ENCODE results near the gene BAIAP2L2.
"Not testable (repeated sequence)": the region's sequence is repeated elsewhere in the genome, so short reads cannot be mapped to it uniquely, and the experiment has no call there.

BAIAP2L2 gene

DNA sequence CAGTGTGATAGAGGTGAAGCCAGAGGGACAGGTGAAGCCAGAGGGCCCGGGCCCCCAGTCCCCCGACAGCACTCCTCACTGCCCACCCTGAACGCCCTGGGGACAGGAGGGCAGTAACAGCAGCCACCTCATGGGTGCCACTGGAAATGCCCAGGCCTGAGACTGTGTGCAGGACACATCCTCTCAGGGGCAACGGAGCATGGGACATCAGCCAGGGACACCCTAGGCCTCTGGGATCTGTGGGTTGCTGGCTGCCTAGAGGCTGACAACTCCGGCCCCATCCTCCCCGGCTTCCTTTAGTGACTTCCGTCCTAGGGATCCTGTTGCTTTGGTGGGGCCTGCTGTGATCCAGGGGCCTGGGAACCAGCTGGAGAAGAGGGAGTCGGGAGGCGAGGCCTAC is 17.4 kb upstream of the BAIAP2L2 start:
- DNase-seq: no peak

DNA sequence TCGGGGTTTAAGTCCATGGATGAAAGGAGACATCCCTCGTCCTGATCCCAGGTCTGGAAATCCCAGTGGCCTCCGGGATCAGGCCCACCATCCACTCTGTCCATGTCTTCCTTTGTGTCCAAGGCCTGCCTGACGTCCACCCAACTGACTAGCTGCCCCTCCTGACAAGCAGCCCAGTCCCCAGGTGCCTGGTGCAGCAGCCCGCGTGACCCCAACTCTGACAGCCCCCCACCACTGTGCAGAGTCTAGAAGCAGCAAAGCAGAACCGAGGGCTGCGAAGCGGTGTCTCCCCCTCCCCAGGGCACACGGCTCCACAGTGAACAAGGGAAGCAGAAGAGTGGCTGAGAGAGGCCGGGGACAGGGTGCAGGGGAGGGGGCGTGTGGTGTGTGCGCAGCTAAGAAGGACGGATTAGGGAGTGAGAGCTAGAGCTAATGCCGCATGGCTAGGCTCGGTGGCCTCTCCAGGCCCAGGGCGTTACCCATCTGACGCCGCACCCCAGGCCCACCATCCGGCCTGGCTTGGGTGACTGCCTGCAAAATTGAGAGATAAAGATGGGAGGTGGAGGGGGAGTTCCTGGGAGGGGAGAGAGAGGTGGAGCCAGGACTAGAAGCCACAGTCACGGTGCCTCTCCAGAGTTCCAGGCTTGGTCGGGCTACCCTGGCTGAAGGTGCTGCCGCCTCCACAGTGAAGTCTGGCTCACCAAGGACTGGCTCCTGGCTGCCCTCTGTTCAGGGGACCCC is 16.6 kb upstream of the BAIAP2L2 start:
- DNase-seq: no peak

DNA sequence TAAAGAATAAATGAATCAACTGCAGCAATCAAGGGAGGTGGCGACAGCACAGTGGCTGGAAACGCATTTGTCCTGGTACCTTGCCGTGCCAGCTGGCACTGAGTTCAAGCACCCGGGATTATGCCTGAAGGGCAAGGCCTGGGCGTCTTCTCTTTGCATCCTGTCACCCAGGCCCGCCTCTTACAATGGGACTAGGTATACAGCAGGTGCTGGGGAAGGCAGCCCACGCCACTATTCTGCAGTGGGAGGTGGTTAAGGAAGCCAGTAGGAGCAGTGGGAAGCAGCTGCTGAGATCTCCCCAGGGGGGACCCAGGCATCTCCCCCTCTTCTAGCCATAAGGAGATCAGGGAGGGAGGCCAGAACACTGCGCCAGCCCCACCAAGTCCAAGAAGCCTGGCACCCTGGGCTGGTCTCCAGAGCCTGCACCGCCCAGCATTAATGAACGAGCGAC is 15.3 kb upstream of the BAIAP2L2 start:
- DNase-seq: peak in 1 of 2 donors; percentile 13

DNA sequence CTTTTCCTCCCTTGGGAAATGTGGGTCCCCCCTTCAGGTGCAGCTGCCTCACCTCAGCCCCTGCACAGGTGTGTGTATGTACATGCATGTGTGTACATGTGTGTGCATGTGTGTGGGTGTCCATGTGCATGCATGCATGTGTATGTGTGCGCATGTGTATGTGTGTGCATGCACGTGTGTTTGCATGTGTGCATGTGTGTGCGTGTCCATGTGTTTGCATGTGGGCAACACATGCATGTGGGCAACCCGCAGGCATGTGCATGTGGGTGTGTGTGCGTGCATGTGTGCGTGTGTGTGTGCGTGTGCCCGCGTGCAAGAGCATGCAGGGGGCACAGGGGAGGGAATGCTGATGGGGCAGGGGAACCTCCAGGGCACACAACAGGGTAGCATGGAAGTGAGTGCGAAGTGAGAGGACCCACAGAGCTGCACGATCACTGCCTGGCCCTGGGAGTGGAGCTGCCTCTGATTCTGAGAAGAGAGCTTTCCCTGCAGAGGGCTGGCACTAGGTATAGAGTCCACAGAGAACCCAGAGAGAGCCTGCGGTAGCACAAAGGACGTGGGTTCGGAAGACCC is 14.6 kb upstream of the BAIAP2L2 start:
- DNase-seq: no peak

DNA sequence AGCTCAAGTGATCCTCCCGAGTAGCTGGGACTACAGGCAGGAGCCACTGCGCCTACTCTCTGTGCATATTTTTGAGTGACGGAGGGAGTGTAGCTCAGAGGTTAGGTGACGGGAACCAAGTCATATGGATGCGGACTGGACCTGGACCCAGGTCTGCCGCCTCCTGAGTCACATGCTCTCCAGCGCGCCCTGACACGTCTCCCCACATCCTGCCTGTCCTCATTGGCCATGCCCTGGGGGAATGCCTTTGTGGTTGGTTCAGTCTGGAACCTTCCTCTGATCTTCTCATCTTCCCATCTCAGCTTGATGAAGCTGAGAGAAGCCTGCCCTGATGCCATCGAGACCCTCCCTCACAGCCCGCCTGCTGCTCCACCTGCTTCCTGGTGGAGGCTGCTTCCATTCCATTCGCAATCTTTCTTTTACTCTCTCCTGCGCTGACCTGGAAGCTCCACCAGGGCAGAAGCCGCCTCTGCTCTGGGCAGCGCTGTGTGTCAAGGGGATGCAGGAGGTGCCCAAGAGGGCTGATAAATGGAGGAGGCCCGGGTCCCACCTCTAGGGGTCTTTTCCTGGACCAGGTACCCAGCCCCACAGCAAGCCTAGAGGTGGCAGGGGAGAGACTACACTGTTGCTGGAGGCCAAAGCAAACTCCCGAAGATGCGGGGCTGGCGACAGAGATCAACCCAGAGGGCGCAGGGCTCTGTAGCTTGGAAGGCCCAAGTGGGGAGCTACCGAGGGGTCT is 13.9 kb upstream of the BAIAP2L2 start:
- no peak for DNase-seq

DNA sequence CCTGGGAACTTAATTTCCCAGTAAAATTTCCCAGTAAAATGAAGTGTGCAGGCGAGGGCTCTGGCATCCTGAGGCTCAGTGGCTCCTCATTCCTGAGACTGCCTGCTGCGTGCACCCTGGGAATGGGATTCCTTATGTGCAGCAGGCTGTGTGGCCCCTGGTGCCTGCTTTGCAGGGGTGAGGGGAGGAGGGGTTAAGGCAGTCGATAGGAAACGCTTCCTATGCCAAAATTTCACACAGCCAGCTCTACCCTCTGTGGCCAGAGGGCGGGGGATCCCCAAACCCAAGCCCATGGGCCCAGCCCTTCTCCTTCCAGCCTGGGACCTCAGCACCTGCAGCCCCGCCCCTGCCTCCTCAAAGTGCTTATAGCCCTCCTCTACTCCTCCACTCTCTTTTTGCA is 12.1 kb upstream of the BAIAP2L2 start:
- no peak for DNase-seq

DNA sequence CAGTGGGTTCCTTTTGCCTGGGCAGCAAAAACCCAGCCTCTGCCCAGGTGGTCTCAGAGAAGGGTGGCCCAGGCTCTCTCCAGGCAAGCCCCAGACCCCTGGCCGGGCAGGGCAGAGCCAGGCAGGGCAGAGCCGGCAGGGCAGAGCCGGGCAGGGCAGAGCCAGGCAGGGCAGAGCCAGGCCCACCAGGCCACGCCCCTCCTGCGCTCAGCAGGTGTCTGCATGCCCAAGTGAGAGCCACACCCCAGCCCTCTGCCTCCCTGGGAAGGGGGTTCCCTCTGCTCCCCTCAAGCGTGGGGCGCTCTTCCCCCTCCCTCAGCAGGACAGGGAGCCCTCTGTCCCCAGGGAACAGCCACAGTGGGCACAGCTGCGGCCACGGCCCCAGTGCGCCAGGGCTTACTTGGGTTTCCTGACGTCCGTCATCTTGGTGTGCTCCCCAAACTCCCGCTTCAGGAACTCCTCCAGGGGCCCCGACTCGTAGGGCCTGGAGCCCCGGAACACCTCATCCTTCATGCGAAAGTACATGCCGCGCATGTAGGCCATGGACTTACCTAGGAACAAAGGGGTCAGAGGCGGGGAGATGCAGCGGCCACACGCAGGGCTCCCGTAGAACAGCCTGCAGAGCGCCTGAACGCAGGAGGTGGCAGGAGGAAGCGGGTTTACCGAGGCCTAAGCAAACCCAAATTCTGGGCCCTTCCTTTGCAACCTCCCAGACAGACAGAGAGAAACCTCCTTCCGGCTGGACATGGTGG is 10.1 kb upstream of the BAIAP2L2 start:
- DNase-seq: no peak

DNA sequence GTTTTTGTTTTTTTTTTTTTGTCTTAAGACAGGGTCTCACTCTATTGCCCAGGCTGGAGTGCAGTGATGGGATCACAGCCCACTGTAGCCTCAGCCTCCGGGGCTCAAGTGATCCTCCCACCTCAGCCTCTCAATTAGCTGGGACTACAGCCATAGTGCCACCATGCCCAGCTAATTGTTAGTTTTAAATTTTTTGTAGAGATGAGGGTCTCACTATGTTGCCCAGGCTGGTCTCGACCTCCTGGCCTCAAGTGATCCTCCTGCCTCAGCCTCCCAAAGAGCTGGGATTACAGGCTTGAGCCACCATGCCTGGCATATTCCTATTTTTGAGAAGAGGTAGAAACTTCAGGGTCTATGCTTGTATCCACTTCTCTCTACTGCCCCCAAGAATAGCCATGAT is 8.3 kb upstream of the BAIAP2L2 start:
- not testable (repeated sequence) for DNase-seq

DNA sequence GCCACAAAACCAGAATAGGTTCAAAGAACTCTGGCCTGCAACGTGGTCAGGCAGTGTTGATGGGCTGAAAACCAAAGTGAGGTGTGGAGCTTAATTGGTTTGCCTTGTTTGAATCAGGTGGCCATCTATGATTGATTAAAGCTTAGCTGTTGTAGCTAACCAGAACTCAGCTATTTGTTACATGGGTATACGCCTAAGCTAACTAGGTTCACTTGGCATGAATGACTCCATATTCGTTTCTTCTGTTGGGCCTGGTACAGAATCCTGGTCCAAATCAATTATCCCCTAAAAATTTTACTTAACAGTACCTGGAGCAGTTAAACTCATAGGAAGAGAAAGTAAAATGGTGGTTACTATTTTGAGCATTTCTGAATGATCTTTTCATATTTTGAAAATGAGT is 7.7 kb upstream of the BAIAP2L2 start:
- no peak for DNase-seq

DNA sequence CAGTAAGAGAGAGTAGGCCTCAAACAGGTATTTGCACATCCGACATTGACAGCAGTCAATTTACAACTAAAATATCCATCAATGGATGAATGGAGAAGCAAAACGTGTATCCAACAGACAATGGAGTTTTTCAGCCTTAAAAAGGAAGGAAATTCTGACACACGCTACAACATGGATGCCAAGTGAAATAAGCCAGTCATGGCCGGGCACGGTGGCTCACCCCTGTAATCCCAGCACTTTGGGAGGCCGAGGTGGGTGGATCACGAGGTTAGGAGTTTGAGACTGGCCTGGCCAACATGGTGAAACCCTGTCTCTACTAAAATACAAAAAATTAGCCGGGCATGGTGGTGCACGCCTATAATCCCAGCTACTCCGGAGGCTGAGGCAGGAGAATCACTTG is 7.1 kb upstream of the BAIAP2L2 start:
- DNase-seq: not testable (repeated sequence)

DNA sequence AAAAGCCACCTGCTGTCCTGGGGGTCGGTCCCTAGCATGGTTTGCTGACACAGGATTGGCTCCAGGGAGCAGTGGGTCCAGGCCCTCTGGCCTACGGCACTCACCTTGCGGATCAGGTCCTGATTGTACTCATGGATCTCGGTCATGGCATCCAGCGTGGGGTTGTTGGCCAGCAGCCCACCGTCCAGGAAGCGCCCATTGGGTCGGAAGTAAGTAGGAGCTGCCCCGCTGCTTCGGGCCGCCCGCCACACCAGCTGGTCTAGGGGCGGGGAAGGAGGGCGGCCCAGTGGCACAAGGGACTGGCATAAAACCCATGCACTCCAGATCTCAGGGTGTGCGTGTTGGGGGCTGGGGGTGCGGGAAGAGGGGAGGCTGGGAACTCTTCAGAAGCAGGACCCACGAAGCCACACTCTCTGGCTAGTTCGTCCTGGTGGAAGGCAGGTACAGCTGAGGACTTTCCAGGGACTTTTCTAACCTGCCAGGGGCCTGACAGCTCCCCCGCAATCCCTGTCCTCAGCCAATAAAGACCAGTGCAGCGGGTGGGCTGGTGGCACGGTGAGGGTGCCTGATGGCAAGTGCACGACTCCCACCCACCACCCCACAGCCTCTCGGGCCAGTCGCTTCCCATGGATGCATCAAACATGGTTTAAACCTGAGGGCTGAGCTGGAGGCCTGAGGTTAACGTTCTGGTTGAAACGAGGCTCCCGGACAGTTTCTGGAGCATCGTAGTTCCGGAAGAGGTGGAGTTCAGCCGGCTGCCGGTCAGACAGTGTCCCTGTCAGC is 5.1 kb upstream of the BAIAP2L2 start:
- DNase-seq: no peak

DNA sequence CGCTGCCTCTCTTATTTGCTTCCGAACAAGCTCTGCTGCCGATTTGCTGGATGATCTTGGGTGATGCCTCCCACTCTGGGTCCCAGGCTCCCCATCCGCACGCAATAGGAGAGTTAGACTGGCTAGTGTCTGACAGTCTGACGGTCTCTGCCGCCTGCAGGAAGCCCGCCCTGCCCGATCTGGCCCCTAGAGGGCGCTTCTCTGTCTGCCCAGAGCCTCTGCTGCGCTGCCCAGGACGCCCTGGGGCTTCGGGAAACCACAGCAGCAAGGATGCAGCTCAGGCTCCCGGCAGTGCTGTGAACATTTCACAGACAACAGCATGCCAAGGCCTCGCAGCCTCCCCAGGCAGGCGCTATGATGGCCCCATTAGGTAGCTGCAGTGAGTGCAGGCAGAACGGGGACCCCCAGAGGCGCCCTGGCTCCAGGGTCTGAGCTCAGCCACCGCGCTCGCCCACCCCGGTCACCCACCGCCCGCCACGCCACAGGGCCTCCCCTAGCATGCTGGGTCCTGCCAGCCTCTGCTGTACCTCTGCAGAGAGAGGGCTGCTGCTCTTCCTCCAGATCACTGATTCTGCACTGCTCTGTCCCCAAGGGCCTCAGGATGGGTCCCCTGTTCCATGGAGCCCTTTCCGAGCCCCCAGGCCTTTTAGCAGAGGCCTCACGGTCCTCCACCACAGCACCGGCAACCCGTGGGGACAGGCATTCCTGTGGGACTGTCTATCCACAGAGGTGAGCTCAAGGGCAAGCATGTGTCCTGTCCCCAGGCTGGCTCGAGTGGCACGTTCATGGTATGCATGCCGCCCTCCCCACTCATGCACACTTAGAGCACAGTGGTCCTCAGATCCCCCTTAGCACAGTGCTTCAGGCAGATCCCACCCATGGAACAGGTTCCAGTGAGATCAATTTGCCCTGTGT is 4.3 kb upstream of the BAIAP2L2 start:
- peak; percentile 57 to 81 for DNase-seq

DNA sequence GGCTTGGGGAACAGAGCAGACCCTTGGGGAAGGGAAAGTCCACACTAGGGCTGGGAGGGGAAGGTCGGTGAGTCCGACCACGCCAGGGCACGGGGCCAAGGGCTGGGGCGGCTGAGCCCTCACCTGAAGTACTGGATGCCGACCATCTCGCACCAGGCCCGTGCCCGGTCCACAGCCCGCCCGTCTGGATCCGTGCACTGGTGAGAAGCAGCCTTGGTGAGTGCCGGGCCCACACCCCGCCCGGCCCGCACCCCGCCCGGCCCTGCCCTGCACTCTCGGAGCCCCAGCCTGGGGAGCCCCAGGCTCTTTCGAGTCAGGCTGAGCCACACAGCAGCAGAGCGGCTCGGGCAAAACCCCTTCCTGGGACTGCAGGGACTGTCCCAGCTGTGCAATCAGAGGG is 1.9 kb upstream of the BAIAP2L2 start:
- no peak for DNase-seq

DNA sequence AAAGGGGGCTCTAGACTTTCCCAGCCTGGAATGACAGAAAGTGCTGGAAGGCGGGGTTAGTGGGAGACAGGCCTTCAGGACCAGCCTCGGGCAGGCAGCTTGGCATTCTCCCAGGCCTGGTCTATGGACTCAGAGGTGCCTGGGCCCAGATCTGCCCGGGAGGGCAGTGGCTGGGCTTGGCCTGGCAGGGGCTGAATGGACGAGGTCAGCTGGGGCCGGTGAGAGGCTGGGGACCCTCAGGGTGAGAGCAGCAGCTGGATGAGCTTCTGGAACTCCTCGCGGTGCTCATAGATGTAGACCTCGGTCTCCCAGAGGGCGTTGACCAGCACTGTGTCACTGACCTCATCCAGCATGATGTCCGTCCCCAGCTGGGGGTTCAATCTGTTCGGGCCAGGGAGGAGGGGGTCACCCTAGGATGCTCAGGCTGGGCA is 1.5 kb upstream of the BAIAP2L2 start:
- DNase-seq: no peak

DNA sequence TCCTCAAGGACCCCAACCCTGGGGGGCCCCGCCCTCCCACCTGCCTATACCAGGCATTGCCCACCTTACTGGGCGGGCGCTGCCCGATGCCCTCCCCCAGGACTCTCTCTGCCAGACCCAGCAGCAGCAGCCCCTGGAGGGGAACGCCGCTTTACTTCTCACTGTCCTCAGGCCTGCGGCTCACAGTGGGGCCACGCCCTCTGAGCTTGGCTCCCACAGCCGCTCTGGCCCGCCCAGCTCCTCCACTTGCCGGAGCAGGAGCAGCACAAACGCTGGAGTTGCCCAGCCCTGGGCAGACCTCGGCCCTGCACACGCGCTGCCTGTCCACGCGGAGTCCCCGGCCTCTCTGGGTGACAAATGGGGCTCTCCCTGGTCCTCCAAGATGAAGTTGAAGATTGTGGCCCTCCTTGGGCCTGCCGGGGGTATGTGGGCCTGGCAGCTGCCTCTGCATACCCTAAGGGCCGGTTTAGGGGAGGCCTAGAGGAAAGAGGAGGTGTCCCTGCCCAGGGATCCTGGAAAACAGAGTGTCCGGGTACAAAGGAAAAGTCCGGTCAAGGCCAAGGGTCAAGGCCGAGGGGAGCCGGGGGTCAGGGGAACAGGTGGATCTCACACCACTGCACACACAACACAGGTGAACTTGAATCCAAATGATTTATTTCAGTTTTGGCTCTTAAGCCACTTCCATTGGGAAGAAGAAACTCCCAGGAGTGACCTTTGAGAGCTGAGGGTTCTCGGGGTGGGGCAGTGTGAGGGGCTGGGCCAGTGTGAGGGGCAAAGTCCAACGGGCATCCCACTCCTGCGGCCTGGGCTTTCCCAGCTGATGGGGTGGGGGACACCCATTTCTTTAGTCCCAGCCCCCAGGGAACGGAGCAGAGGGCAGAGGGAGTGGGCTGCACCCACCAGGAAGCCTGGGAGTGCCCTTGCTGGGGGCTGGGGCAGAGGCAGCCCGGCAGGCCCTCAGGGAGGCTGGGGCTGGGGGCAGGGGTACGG is 674 bp upstream of the BAIAP2L2 start:
- DNase-seq: no peak

DNA sequence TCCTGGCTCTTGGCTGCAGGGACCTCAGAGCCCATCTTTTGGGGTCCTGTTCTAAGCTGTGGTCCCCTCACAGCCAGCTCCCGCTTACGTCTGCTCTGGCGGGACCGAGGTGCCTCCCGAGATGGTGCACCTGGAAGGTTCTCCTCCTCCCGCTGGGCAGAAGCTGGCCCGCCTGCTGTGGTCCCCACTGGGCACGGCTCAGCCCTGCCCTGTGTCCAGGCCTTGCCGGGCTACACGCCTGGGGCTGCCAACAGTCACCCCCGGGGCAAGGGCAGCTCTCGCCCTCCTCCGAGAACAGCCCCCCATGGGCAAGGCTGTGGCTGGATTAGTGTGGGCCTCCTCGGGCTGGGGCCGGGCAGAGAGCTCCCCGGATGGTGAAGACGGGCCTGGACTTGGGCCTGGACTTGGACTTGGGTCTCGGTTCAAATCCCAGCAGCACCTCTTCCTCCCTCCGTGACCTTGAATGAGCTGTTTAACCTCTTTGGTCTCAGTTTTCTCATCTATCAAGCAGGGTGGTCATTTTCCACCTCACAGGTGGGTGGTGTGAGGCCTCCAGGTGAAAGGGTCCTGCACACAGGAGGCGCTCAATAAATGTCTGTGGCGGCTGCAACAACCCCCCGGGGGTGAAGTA is 998 bp downstream of the BAIAP2L2 start:
- DNase-seq: no peak

DNA sequence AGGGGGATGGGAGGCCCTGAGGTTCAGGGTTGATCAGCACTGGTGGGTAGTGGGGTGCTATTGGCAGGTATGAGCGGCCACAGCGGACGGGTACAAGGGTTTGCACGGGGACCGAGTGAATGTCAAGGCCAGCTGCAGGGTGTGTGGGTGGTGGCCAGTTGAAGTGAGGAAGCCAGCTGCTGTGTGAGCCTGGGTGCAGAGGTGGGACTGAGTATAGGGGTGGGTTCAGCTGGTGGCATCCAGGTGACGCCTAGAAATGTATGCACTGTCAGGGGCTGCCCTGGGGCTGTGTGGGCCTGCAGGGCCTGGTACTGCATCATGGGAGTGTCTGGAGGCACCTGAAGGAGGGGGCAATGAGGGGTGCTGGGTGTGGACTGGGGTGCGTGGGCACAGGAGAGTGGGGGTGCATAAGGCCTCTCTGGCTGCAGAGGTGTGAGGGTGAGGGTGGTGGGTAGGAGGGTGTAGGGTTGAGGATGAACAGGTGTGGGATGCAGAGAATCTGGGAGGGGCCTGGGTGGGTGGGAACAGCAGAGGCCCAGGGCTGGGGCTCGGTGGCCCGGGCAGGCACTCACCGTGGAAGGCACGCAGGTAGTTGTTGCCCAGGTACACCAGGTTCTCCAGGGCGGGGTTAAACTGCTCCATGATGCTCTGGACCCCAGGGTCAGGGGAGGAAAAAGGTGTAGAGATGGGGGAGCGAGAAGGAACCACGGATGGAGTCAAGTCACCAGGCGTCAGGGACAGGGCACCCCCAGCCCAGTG is 1.7 kb downstream of the BAIAP2L2 start:
- DNase-seq: no peak

DNA sequence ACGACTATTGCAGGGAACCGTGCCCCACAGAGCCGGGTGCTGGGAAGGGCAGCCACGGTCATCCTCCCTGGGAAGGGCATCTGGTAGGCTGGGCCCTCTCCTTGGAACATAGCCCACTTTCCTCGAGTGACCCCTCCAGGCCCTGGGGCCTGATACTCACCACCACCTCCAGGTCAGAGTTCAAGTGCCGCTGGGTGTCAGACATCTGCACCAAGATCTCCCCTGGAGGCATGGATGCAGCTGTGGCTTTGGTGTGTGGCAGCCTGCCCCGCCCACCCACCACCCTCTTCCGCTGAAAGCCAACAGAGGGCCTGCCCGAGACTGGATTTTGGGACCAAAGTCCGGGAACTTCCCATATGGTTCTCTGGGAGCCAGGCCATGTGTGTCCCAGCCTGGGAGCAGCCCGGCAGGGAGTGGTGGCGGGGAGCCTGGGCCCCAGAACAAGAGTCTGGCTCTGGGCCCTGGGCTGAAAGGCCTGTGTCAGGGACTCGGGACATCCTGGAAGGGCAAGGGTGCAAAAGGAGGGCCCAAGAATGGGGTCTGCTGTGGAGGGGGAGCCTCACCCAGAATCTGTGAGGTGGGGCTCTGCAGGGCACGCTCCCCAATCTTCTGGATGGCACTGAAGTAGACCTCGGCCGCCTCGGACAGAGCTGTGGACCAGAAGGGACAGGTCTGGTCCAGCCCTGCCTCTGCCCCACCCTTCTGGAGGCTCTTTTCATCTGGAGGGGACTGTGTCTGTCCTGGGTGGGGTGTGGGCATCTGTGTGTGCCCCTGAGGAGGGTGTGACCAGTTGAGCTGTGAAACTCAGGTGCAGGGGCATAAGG is 2.6 kb downstream of the BAIAP2L2 start:
- DNase-seq: no peak

Data from hippocampal formation (tissue), 2 donors.